CD1c-positive myeloid dendritic cell (primary cell): Measurements from ENCODE around the gene GPR89B.
"Not testable (repeated sequence)": the region's sequence is repeated elsewhere in the genome, so short reads cannot be mapped to it uniquely, and the experiment has no call there.

Experiments
- DNase-seq: peaks from one replicate; pipeline ENCODE4 v3.0.0-alpha.2; 2016; ENCODE audit errors: extremely low spot score

The GPR89B gene

GRCh38 chr1:147940456-147940855 lies 12.2 kb downstream of the GPR89B start:
- not testable (repeated sequence) for DNase-seq

GRCh38 chr1:147942563-147942962 lies 14.3 kb downstream of the GPR89B start:
- not testable (repeated sequence) for DNase-seq

GRCh38 chr1:147949517-147949916 lies 21.3 kb downstream of the GPR89B start:
- DNase-seq: not testable (repeated sequence)

- DNase-seq: not testable (repeated sequence)
Observed at GRCh38 chr1:147958906-147959305, 30.7 kb downstream of the GPR89B start.

GRCh38 chr1:147959680-147960079 lies 31.5 kb downstream of the GPR89B start:
- not testable (repeated sequence) for DNase-seq

- not testable (repeated sequence) for DNase-seq
Observed at GRCh38 chr1:147964575-147964974, 36.4 kb downstream of the GPR89B start.

GRCh38 chr1:147966657-147967056 lies 38.4 kb downstream of the GPR89B start:
- DNase-seq: not testable (repeated sequence)

- not testable (repeated sequence) for DNase-seq
Observed at GRCh38 chr1:147978896-147979651, 50.9 kb downstream of the GPR89B start.

GRCh38 chr1:147985374-147985773 lies 57.2 kb downstream of the GPR89B start:
- not testable (repeated sequence) for DNase-seq

GRCh38 chr1:147987893-147988292 lies 59.7 kb downstream of the GPR89B start:
- DNase-seq: not testable (repeated sequence)

GRCh38 chr1:147992916-147993315 lies 64.7 kb downstream of the GPR89B start:
- not testable (repeated sequence) for DNase-seq

GRCh38 chr1:147993400-147993799 lies 65.2 kb downstream of the GPR89B start:
- not testable (repeated sequence) for DNase-seq

GRCh38 chr1:147993825-147994615 lies 65.8 kb downstream of the GPR89B start:
- not testable (repeated sequence) for DNase-seq

GRCh38 chr1:147996088-147996487 lies 67.9 kb downstream of the GPR89B start:
- DNase-seq: not testable (repeated sequence)

GRCh38 chr1:148007724-148008123 lies 79.5 kb downstream of the GPR89B start:
- not testable (repeated sequence) for DNase-seq

GRCh38 chr1:148010527-148010926 lies 82.3 kb downstream of the GPR89B start:
- no peak for DNase-seq

- DNase-seq: not testable (repeated sequence)
Observed at GRCh38 chr1:148013177-148014144, 85.2 kb downstream of the GPR89B start.

- not testable (repeated sequence) for DNase-seq
Observed at GRCh38 chr1:148014289-148015200, 86.3 kb downstream of the GPR89B start.

GRCh38 chr1:148024918-148025317 lies 96.7 kb downstream of the GPR89B start:
- DNase-seq: not testable (repeated sequence)

GRCh38 chr1:148027004-148027403 lies 98.8 kb downstream of the GPR89B start:
- DNase-seq: not testable (repeated sequence)
